ENCODE measurements around the gene PDE11A. TPM values are rescaled to one million over a fixed set of nuclear protein-coding genes. Genes with fewer than 3 reads are reported as not detected.
A peak's percentile ranks its signal among the peaks of the same experiment; 100 is the strongest.
"Not testable (repeated sequence)": the region's sequence is repeated elsewhere in the genome, so short reads cannot be mapped to it uniquely, and the experiment has no call there.

The PDE11A gene
- total RNA-seq, 1 donor from 2014 or later: 2.0 TPM

DNA sequence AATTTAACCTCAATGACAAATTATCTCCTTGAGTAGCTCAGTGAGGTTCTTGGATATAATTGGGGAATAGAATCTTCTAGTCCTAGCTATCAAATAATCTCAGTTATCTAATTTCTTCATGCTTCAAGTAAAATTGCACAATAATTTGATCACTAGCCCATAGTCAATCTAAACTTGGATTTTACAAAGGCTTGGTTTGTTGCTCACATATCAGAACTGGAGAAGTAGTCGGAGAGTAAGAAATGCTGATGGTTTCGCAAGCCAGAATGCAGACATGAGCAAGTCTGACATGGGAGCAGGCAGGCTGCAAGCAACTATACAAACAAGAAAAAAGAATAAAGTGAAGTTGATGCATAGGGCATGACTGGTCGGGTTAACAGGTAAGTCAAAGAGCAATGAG lies 11.7 kb upstream of the PDE11A start:
- TF ChIP-seq, protein P1, sequence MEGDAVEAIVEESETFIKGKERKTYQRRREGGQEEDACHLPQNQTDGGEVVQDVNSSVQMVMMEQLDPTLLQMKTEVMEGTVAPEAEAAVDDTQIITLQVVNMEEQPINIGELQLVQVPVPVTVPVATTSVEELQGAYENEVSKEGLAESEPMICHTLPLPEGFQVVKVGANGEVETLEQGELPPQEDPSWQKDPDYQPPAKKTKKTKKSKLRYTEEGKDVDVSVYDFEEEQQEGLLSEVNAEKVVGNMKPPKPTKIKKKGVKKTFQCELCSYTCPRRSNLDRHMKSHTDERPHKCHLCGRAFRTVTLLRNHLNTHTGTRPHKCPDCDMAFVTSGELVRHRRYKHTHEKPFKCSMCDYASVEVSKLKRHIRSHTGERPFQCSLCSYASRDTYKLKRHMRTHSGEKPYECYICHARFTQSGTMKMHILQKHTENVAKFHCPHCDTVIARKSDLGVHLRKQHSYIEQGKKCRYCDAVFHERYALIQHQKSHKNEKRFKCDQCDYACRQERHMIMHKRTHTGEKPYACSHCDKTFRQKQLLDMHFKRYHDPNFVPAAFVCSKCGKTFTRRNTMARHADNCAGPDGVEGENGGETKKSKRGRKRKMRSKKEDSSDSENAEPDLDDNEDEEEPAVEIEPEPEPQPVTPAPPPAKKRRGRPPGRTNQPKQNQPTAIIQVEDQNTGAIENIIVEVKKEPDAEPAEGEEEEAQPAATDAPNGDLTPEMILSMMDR (conservative IDR thresholded peaks at IDR 0.05): no peak
- Mint-ChIP-seq H3K36me3 (no peaks in the 10 kb centered on the region), H3K4me1 (ENCODE audit: unreplicated experiment) (no peaks in the 10 kb centered on the region), H3K27ac (no peak overlapping the region), H3K9me3 (no peaks in the 10 kb centered on the region), H3K27me3 (peaks cover 7% of the 10 kb centered on the region), H3K4me3 (no peak overlapping the region)
- DNase-seq (ENCODE audit: extremely low spot score, unreplicated experiment): no peak

- Mint-ChIP-seq H3K4me1 (ENCODE audit: unreplicated experiment) (no peaks in the 10 kb centered on the region), H3K27me3 (peaks cover 12% of the 10 kb centered on the region), H3K36me3 (no peaks in the 10 kb centered on the region), H3K27ac (no peak overlapping the region), H3K4me3 (no peak overlapping the region), H3K9me3 (no peaks in the 10 kb centered on the region)
- TF ChIP-seq, protein P1 (conservative IDR thresholded peaks at IDR 0.05): no peak
- DNase-seq (ENCODE audit: extremely low spot score, unreplicated experiment): no peak
Measured at GRCh38 chr2:178082408-178083045, 9.9 kb upstream of the PDE11A start.

DNA sequence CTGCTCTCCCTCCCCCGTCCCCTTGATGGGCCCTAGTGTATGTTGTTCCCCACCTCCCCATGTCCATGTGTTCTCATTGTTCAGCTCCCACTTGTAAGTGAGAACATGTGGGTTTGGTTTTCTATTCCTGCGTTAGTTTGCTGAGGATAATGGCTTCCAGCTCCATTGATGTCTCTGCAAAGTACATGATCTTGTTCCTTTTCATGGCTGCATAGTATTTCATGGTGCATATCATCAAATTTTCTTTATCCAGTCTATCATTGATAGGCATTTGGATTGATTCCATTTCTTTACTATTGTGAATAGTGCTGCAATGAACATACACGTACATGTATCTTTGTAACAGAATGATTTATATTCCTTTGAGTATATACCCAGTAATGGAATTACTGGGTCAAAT lies 6.7 kb upstream of the PDE11A start:
- H3K27me3 Mint-ChIP-seq: peaks cover 23% of the 10 kb centered on the region

GRCh38 chr2:178076130-178076529 lies 3.6 kb upstream of the PDE11A start:
- no peak overlapping the region for H3K27ac Mint-ChIP-seq
- peaks cover 48% of the 10 kb centered on the region for H3K27me3 Mint-ChIP-seq
- peaks cover 5% of the 10 kb centered on the region for H3K9me3 Mint-ChIP-seq

More for the DNA sequence above, 6.7 kb upstream of the PDE11A start:
- not testable (repeated sequence) for H3K4me1 Mint-ChIP-seq (ENCODE audit: unreplicated experiment); H3K27ac Mint-ChIP-seq; H3K36me3 Mint-ChIP-seq; H3K4me3 Mint-ChIP-seq; H3K9me3 Mint-ChIP-seq; DNase-seq (ENCODE audit: extremely low spot score, unreplicated experiment)

GRCh38 chr2:178075006-178075326 lies 2.4 kb upstream of the PDE11A start:
- Mint-ChIP-seq H3K9me3 (peaks cover 5% of the 10 kb centered on the region), H3K4me3 (no peak overlapping the region), H3K36me3 (no peaks in the 10 kb centered on the region), H3K4me1 (ENCODE audit: unreplicated experiment) (peaks cover 12% of the 10 kb centered on the region), H3K27me3 (peaks cover 55% of the 10 kb centered on the region), H3K27ac (peak overlapping the region; percentile 18)
- no peak for DNase-seq (ENCODE audit: extremely low spot score, unreplicated experiment)
- TF ChIP-seq, protein P1 (conservative IDR thresholded peaks at IDR 0.05): no peak

More at GRCh38 chr2:178076130-178076529, 3.6 kb upstream of the PDE11A start:
- DNase-seq (ENCODE audit: extremely low spot score, unreplicated experiment): no peak
- TF ChIP-seq, protein P1 (conservative IDR thresholded peaks at IDR 0.05): no peak
- no peak overlapping the region for H3K4me3 Mint-ChIP-seq
- H3K36me3 Mint-ChIP-seq: no peaks in the 10 kb centered on the region
- peaks cover 12% of the 10 kb centered on the region for H3K4me1 Mint-ChIP-seq (ENCODE audit: unreplicated experiment)

- Mint-ChIP-seq H3K4me3 (no peak overlapping the region), H3K36me3 (no peaks in the 10 kb centered on the region), H3K27ac (peak overlapping the region; percentile 18), H3K9me3 (peaks cover 5% of the 10 kb centered on the region), H3K4me1 (ENCODE audit: unreplicated experiment) (peaks cover 12% of the 10 kb centered on the region), H3K27me3 (peaks cover 59% of the 10 kb centered on the region)
- DNase-seq (ENCODE audit: extremely low spot score, unreplicated experiment): no peak
- TF ChIP-seq, protein P1 (conservative IDR thresholded peaks at IDR 0.05): no peak
Measured at GRCh38 chr2:178074123-178075005, 1.8 kb upstream of the PDE11A start.

All from type B pancreatic cell (in vitro differentiated cells).